ENCODE data around the gene PARP12. TPM values are rescaled to one million over a fixed set of nuclear protein-coding genes. Genes with fewer than 3 reads are reported as not detected.

The PARP12 gene
- total and polyA plus RNA-seq, 7 experiments from 2014 or later: 26.2 to 145 (median 72.9) TPM

DNA sequence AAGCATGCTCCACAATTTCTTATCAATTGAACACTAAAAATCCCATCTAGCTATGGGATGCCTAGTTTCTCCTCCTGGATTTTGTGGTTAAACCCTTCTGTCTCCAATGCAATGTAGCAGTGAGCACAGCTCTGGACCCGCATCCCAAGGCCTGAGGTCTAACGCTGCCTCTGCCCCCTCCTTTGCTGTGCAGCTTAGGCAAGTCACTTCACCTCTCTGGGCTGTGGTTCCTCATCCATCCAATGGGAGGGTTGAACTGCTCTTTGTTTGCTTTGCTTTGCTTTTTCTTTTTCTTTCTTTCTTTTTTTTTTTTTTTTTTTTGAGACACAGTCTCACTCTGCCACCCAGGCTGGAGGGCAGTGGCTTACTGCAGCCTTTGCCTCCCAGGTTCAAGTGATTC is 69.2 kb downstream of the PARP12 start:
- Histone ChIP-seq H3K27ac (ENCODE audit: low read depth, low read length) (no peak overlapping the region), H3K4me3 (ENCODE audit: low read length) (no peak overlapping the region), H3K9me3 (ENCODE audit: control insufficient read depth in 2 of 3, low read length in 3 of 3) (no peaks in the 10 kb centered on the region), H3K27me3 (ENCODE audit: control insufficient read depth in 2 of 2, insufficient read depth in 2 of 2, low read length in 2 of 2) (no peaks in the 10 kb centered on the region), H3K36me3 (ENCODE audit: control insufficient read depth in 2 of 3, insufficient read depth in 3 of 3, low read length in 3 of 3) (no peaks in the 10 kb centered on the region), H3K4me1 (ENCODE audit: control insufficient read depth in 2 of 2, insufficient read depth in 2 of 2, low read length in 2 of 2) (no peaks in the 10 kb centered on the region)
- intact Hi-C loops (cut with micrococcal nuclease): no loop called here
- Mint-ChIP-seq H3K36me3 (no peaks in the 10 kb centered on the region), H3K4me1 (peaks cover 0 to 3% (median 0%) of the 10 kb centered on the region in 7 donors), H3K27me3 (no peaks in the 10 kb centered on the region), H3K27ac (no peak overlapping the region), H3K9me3 (no peaks in the 10 kb centered on the region), H3K4me3 (no peak overlapping the region)
- ATAC-seq: no peak
- no peak for DNase-seq
- ChIA-PET CTCF (interaction anchor here (0.9 to 1.7 kb wide), 2 partner anchors 372 to 375 kb away, joined by 3 to 5 read pairs; no protein-coding TSS in a partner anchor), POLR2A (no interaction called here)

- H3K36me3 ChIP-seq (ENCODE audit: control insufficient read depth in 2 of 3, insufficient read depth in 3 of 3, low read length in 3 of 3): no peaks in the 10 kb centered on the region
- intact Hi-C loops (cut with micrococcal nuclease): no loop called here
- no peaks in the 10 kb centered on the region for H3K27me3 ChIP-seq (ENCODE audit: control insufficient read depth in 2 of 2, insufficient read depth in 2 of 2, low read length in 2 of 2)
- H3K36me3 Mint-ChIP-seq: no peaks in the 10 kb centered on the region
- no peak overlapping the region for H3K27ac ChIP-seq (ENCODE audit: low read depth, low read length)
- ChIA-PET CTCF (interaction anchor here (1.2 to 1.7 kb wide), 2 partner anchors 347 to 375 kb away, joined by 5 read pairs; no protein-coding TSS in a partner anchor), POLR2A (no interaction called here)
- no peaks in the 10 kb centered on the region for H3K9me3 Mint-ChIP-seq
- no peaks in the 10 kb centered on the region for H3K9me3 ChIP-seq (ENCODE audit: control insufficient read depth in 2 of 3, low read length in 3 of 3)
- H3K4me3 Mint-ChIP-seq: no peak overlapping the region
- no peak for ATAC-seq
- no peaks in the 10 kb centered on the region for H3K4me1 ChIP-seq (ENCODE audit: control insufficient read depth in 2 of 2, insufficient read depth in 2 of 2, low read length in 2 of 2)
- no peaks in the 10 kb centered on the region for H3K27me3 Mint-ChIP-seq
- H3K4me3 ChIP-seq (ENCODE audit: low read length): no peak overlapping the region
- H3K27ac Mint-ChIP-seq: no peak overlapping the region
- H3K4me1 Mint-ChIP-seq: peaks cover 0 to 3% (median 0%) of the 10 kb centered on the region in 7 donors
- DNase-seq: no peak
Observed at GRCh38 chr7:139993169-139993568, 69.6 kb downstream of the PARP12 start.

GRCh38 chr7:139992353-139993044 is 70.3 kb downstream of the PARP12 start:
- H3K27me3 ChIP-seq (ENCODE audit: control insufficient read depth in 2 of 2, insufficient read depth in 2 of 2, low read length in 2 of 2): no peaks in the 10 kb centered on the region
- Mint-ChIP-seq H3K27me3 (no peaks in the 10 kb centered on the region), H3K27ac (no peak overlapping the region), H3K4me1 (peaks cover 0 to 3% (median 0%) of the 10 kb centered on the region in 7 donors), H3K36me3 (no peaks in the 10 kb centered on the region), H3K4me3 (no peak overlapping the region), H3K9me3 (no peaks in the 10 kb centered on the region)
- ATAC-seq: no peak
- intact Hi-C loops (cut with micrococcal nuclease): no loop called here
- H3K9me3 ChIP-seq (ENCODE audit: control insufficient read depth in 2 of 3, low read length in 3 of 3): no peaks in the 10 kb centered on the region
- H3K4me1 ChIP-seq (ENCODE audit: control insufficient read depth in 2 of 2, insufficient read depth in 2 of 2, low read length in 2 of 2): no peaks in the 10 kb centered on the region
- H3K36me3 ChIP-seq (ENCODE audit: control insufficient read depth in 2 of 3, insufficient read depth in 3 of 3, low read length in 3 of 3): no peaks in the 10 kb centered on the region
- ChIA-PET CTCF (interaction anchor here (1.2 to 1.7 kb wide), 2 partner anchors 346 to 374 kb away, joined by 5 read pairs; no protein-coding TSS in a partner anchor), POLR2A (no interaction called here)
- DNase-seq: no peak
- H3K4me3 ChIP-seq (ENCODE audit: low read length): no peak overlapping the region
- no peak overlapping the region for H3K27ac ChIP-seq (ENCODE audit: low read depth, low read length)

GRCh38 chr7:139991911-139992310 is 70.8 kb downstream of the PARP12 start:
- H3K4me1 Mint-ChIP-seq: peaks cover 0 to 3% (median 0%) of the 10 kb centered on the region in 7 donors
- POLR2A ChIA-PET: no interaction called here
- Histone ChIP-seq H3K27ac (ENCODE audit: low read depth, low read length) (no peak overlapping the region), H3K4me1 (ENCODE audit: control insufficient read depth in 2 of 2, insufficient read depth in 2 of 2, low read length in 2 of 2) (no peaks in the 10 kb centered on the region), H3K27me3 (ENCODE audit: control insufficient read depth in 2 of 2, insufficient read depth in 2 of 2, low read length in 2 of 2) (no peaks in the 10 kb centered on the region), H3K4me3 (ENCODE audit: low read length) (no peak overlapping the region), H3K9me3 (ENCODE audit: control insufficient read depth in 2 of 3, low read length in 3 of 3) (no peaks in the 10 kb centered on the region), H3K36me3 (ENCODE audit: control insufficient read depth in 2 of 3, insufficient read depth in 3 of 3, low read length in 3 of 3) (no peaks in the 10 kb centered on the region)
- no peaks in the 10 kb centered on the region for H3K9me3 Mint-ChIP-seq
- H3K27ac Mint-ChIP-seq: no peak overlapping the region
- intact Hi-C loops (cut with micrococcal nuclease): no loop called here
- H3K4me3 Mint-ChIP-seq: no peak overlapping the region
- DNase-seq (no peak), ATAC-seq (no peak)
- CTCF ChIA-PET: interaction anchor here (1.2 kb wide), 1 partner anchor 346 kb away, joined by 5 read pairs; no protein-coding TSS in a partner anchor
- no peaks in the 10 kb centered on the region for H3K36me3 Mint-ChIP-seq
- no peaks in the 10 kb centered on the region for H3K27me3 Mint-ChIP-seq

DNA sequence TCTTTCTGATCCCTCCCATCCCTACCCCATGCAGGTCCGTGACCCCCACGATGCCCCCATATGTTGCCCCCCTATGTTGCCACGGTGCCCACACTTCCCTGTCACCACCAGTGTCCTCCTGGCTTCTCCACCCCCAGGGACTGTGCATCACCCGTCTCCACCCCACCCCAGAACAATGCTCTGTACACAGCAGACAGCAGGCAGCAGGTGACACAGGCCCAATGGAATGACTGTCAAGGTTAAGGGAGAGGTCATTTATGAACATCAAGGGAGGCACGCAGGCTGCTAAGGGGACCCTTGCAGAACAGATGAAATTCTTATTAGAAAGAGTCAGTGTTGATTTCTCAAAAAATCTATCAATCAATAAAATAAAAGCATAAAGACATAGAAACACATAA is 71.5 kb downstream of the PARP12 start:
- H3K4me3 ChIP-seq (ENCODE audit: low read length): no peak overlapping the region
- no peaks in the 10 kb centered on the region for H3K9me3 ChIP-seq (ENCODE audit: control insufficient read depth in 2 of 3, low read length in 3 of 3)
- H3K4me1 Mint-ChIP-seq: peaks cover 0 to 3% (median 0%) of the 10 kb centered on the region in 7 donors
- no peak overlapping the region for H3K27ac Mint-ChIP-seq
- POLR2A ChIA-PET: no interaction called here
- ATAC-seq (no peak), DNase-seq (no peak)
- no peak overlapping the region for H3K4me3 Mint-ChIP-seq
- CTCF ChIA-PET: no interaction called here
- H3K36me3 ChIP-seq (ENCODE audit: control insufficient read depth in 2 of 3, insufficient read depth in 3 of 3, low read length in 3 of 3): no peaks in the 10 kb centered on the region
- H3K36me3 Mint-ChIP-seq: no peaks in the 10 kb centered on the region
- H3K27me3 ChIP-seq (ENCODE audit: control insufficient read depth in 2 of 2, insufficient read depth in 2 of 2, low read length in 2 of 2): no peaks in the 10 kb centered on the region
- no peak overlapping the region for H3K27ac ChIP-seq (ENCODE audit: low read depth, low read length)
- H3K9me3 Mint-ChIP-seq: no peaks in the 10 kb centered on the region
- H3K4me1 ChIP-seq (ENCODE audit: control insufficient read depth in 2 of 2, insufficient read depth in 2 of 2, low read length in 2 of 2): no peaks in the 10 kb centered on the region
- no peaks in the 10 kb centered on the region for H3K27me3 Mint-ChIP-seq
- intact Hi-C loops (cut with micrococcal nuclease): no loop called here

- ChIA-PET POLR2A (no interaction called here), CTCF (no interaction called here)
- H3K27me3 ChIP-seq (ENCODE audit: control insufficient read depth in 2 of 2, insufficient read depth in 2 of 2, low read length in 2 of 2): no peaks in the 10 kb centered on the region
- H3K36me3 ChIP-seq (ENCODE audit: control insufficient read depth in 2 of 3, insufficient read depth in 3 of 3, low read length in 3 of 3): no peaks in the 10 kb centered on the region
- ATAC-seq (no peak), DNase-seq (no peak)
- Mint-ChIP-seq H3K4me1 (peaks cover 0 to 3% (median 0%) of the 10 kb centered on the region in 7 donors), H3K27ac (no peak overlapping the region), H3K36me3 (no peaks in the 10 kb centered on the region), H3K4me3 (no peak overlapping the region), H3K27me3 (no peaks in the 10 kb centered on the region), H3K9me3 (no peaks in the 10 kb centered on the region)
- no peak overlapping the region for H3K27ac ChIP-seq (ENCODE audit: low read depth, low read length)
- intact Hi-C loops (cut with micrococcal nuclease): no loop called here
- H3K4me1 ChIP-seq (ENCODE audit: control insufficient read depth in 2 of 2, insufficient read depth in 2 of 2, low read length in 2 of 2): no peaks in the 10 kb centered on the region
- H3K9me3 ChIP-seq (ENCODE audit: control insufficient read depth in 2 of 3, low read length in 3 of 3): no peaks in the 10 kb centered on the region
- H3K4me3 ChIP-seq (ENCODE audit: low read length): no peak overlapping the region
Observed at GRCh38 chr7:139990571-139991268, 72.0 kb downstream of the PARP12 start.

All from naive thymus-derived CD4-positive, alpha-beta T cell (primary cell).